Right cardiac atrium (tissue), 5 donors: Measurements from ENCODE around the gene TSHZ2. TPM values are rescaled to one million over a fixed set of nuclear protein-coding genes. Genes with fewer than 3 reads are reported as not detected.

Source experiments
- ATAC-seq, 2 donors: fragments of 200-7000 bp; cut with Tn5 transposase; one replicate each; pipeline versions ENCODE4 v1.8.0 to v1.9.1; 2020; ENCODE audit warnings: moderate library complexity in 2 of 2, mild to moderate bottlenecking in 1 of 2
- DNase-seq, 3 donors: peaks; one replicate each; pipeline ENCODE4 v3.0.0-alpha.2; 2020
- H3K27ac ChIP-seq: one replicate; pipeline ENCODE4 v1.5.1; 2013; ENCODE audit warnings: mild to moderate bottlenecking, low read length, control low read depth, moderate library complexity
- H3K27me3 ChIP-seq: one replicate; pipeline ENCODE4 v1.6.1; 2013; ENCODE audit not compliant: control insufficient read depth, insufficient read depth
- H3K4me1 ChIP-seq: one replicate; pipeline ENCODE4 v1.6.1; 2013; ENCODE audit warnings: low read length; ENCODE audit not compliant: control insufficient read depth, insufficient read depth
- H3K4me3 ChIP-seq: one replicate; pipeline ENCODE4 v1.5.1; 2013; ENCODE audit warnings: low read length, control low read depth
- H3K9me3 ChIP-seq: one replicate; pipeline ENCODE4 v1.6.1; 2013; ENCODE audit warnings: low read length; ENCODE audit not compliant: control insufficient read depth
- WGBS: extraction: QIAGEN DNeasy Blood & Tissue Kit; methylation state at CpG from one replicate; pipeline ENCODE4 v1.1.7; 2013; 5-methylcytosine and 5-hydroxymethylcytosine counted together
- intact Hi-C, 4 donors: fragments of 100-400 bp; cut with DNase I; formaldehyde crosslinking; loops; one replicate each; pipeline versions ENCODE4 v1.11.0 to v1.14.0; 2022 to 2023
- polyA plus RNA-seq: library from polyadenylated mRNA; stranded (reverse); fragments of 200-250 nt; gene quantifications from one replicate; pipeline ENCODE4 v1.2.3, GENCODE V29; 2013
- total RNA-seq, 4 donors: library from RNA; stranded (reverse); fragmentation: NEBNext Ultra II Directional; extraction: Animal tissue kit (Norgen Biotek cat#: 25700); gene quantifications; one replicate each; pipeline ENCODE4 v1.2.1, GENCODE V29; 2021
- donor health status: healthy with polysubstance abuse.
- donor health status: DM: no; HTN: yes; CAD: no.
- donor health status: DM: no; HTN: no; CAD: no.
- donor health status: DM: no; HTN: yes; CAD: no; lungs with severe emphysema.
- donor health status: DM: yes; HTN: yes; CAD: no.

The TSHZ2 gene
- total and polyA plus RNA-seq, 5 donors: 2.3 to 8.9 (median 6.9) TPM

DNA sequence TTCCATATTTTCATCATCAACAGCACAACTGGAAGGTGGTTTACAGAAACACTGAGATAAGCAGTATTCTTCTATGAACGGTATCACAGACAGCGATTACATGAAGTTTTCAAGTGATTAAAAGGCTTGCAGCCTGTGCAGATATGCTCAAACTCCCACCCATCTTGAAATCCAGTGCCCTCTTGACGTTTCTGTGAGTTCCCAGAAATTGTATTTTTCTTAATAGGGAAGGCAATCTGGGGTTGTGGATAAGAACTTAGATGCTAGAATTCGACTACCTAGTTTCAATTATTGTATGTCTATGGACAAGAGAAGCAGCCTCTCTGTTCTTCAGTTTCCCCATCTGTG is 331.2 kb downstream of the TSHZ2 start:
- Histone ChIP-seq H3K27ac (no peak overlapping the region), H3K27me3 (no peaks in the 10 kb centered on the region), H3K9me3 (no peaks in the 10 kb centered on the region), H3K4me3 (no peak overlapping the region), H3K4me1 (no peaks in the 10 kb centered on the region)
- no peak for DNase-seq
- no peak for ATAC-seq
- intact Hi-C loops: no loop called here
- 62% methylated on average over 4 of the region's 4 CpGs for WGBS

DNA sequence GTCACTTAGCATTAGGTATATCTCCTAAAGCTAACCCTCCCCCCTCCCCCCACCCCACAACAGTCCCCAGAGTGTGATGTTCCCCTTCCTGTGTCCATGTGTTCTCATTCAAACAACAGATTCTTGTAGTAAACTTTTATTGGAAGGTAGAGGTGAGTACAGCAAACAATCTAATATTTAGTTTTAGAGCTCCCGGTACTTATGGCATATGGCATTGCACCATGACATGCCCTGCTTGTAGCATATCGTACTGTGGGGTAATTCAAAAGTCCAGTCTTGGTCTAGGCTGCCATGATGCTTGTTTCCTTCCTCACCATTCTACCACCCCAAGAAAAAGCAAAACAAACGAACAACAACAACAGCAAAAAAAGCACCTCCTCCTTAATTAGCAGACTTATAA is 332.0 kb downstream of the TSHZ2 start:
- Histone ChIP-seq H3K4me3 (no peak overlapping the region), H3K27me3 (no peaks in the 10 kb centered on the region), H3K4me1 (no peaks in the 10 kb centered on the region), H3K27ac (no peak overlapping the region), H3K9me3 (no peaks in the 10 kb centered on the region)
- intact Hi-C loops: no loop called here
- ATAC-seq (no peak), DNase-seq (no peak)
- WGBS: 98% methylated on average over 3 of the region's 3 CpGs

DNA sequence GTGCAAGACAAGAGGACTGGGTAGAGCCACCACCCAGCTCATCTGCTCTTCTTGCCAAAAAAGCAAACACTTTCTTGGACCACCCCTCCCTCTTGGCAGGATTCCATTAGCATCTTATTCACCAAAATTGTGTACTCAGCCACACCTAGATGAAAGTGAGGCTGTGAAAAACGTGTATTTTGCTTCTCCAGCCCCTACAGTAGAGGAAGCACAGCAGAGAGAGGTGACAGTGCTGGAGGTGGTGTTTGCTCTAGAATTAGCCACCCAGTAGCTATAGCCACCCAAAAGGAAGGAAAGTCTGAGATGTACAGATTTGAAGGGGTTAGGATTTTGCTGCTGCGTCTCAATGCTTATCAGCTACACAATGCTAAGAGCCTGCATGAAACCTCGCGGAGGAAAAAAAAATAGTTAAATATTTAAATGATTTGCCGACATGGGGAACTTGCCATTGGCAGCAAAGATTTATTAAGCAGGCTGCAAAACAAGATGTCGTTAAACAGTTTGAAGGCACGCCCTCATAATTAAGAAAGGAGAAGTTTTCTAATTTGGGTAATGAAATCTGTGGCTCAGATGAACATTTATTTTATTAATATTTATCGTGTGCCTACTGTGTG is 334.1 kb downstream of the TSHZ2 start:
- DNase-seq: no peak
- H3K4me3 ChIP-seq: no peak overlapping the region
- no peak overlapping the region for H3K27ac ChIP-seq
- ATAC-seq: no peak
- no peaks in the 10 kb centered on the region for H3K4me1 ChIP-seq
- H3K9me3 ChIP-seq: no peaks in the 10 kb centered on the region
- WGBS: 61% methylated on average over 8 of the region's 8 CpGs
- no peaks in the 10 kb centered on the region for H3K27me3 ChIP-seq
- intact Hi-C loops: no loop called here

- intact Hi-C loops: no loop called here
- 78% methylated on average over 16 of the region's 16 CpGs for WGBS
- DNase-seq (no peak), ATAC-seq (no peak)
- Histone ChIP-seq H3K9me3 (no peaks in the 10 kb centered on the region), H3K4me3 (no peak overlapping the region), H3K4me1 (no peaks in the 10 kb centered on the region), H3K27ac (no peak overlapping the region), H3K27me3 (no peaks in the 10 kb centered on the region)
Observed at GRCh38 chr20:53307964-53308597, 335.9 kb downstream of the TSHZ2 start.

GRCh38 chr20:53309515-53309914 is 337.4 kb downstream of the TSHZ2 start:
- DNase-seq (no peak), ATAC-seq (no peak)
- no peak overlapping the region for H3K27ac ChIP-seq
- no peaks in the 10 kb centered on the region for H3K27me3 ChIP-seq
- WGBS: 85% methylated on average over 2 of the region's 2 CpGs
- no peaks in the 10 kb centered on the region for H3K4me1 ChIP-seq
- H3K9me3 ChIP-seq: no peaks in the 10 kb centered on the region
- no peak overlapping the region for H3K4me3 ChIP-seq
- intact Hi-C loops: no loop called here

DNA sequence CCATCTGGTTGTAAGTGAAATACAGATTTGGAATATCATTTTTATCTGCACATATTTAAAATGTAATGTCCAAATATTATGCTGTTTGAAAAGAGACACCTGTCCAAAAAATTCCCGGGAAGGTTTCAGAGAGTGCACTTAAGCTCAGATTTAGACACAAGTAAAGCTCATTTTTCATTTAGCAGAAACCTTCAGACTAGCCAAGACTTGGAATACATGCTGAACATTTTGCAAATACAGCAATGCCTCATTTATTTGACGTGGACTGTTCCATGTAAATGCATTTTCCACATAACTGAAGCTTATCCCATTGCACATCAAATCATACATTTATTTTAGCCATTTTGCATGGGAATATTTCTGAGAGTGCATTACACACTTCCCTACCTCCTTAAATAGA is 340.8 kb downstream of the TSHZ2 start:
- ATAC-seq (no peak), DNase-seq (no peak)
- 57% methylated on average over 2 of the region's 2 CpGs for WGBS
- Histone ChIP-seq H3K9me3 (no peaks in the 10 kb centered on the region), H3K27ac (no peak overlapping the region), H3K4me1 (no peaks in the 10 kb centered on the region), H3K27me3 (no peaks in the 10 kb centered on the region), H3K4me3 (no peak overlapping the region)
- intact Hi-C loops: no loop called here

GRCh38 chr20:53316206-53316937 is 344.2 kb downstream of the TSHZ2 start:
- Histone ChIP-seq H3K4me3 (no peak overlapping the region), H3K4me1 (no peaks in the 10 kb centered on the region), H3K27ac (no peak overlapping the region), H3K27me3 (no peaks in the 10 kb centered on the region), H3K9me3 (no peaks in the 10 kb centered on the region)
- ATAC-seq (no peak), DNase-seq (no peak)
- intact Hi-C loops: no loop called here
- 85% methylated on average over 5 of the region's 5 CpGs for WGBS

DNA sequence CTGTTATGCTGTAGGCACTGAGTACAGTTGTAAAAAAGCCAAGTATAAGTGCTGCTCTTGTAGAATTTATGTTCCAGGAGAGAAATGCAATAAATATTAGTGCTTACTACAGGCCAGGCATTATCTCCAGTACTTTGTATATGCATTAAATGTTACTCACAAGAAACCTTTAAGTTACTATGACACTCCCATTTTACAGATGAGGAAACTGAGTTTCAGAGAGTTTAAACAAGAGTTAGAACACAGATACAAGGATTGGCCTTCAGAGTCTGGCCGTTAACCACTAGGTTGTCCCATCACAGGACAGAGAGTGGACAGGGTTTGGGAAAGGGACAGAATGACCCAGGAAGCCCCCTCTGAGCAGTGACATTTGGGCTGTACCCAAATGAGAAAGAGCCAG is 347.0 kb downstream of the TSHZ2 start:
- DNase-seq: no peak
- H3K27me3 ChIP-seq: no peaks in the 10 kb centered on the region
- ATAC-seq: no peak
- 94% methylated on average over 1 of the region's 1 CpG for WGBS
- H3K9me3 ChIP-seq: no peaks in the 10 kb centered on the region
- no peaks in the 10 kb centered on the region for H3K4me1 ChIP-seq
- intact Hi-C loops: no loop called here
- no peak overlapping the region for H3K4me3 ChIP-seq
- H3K27ac ChIP-seq: no peak overlapping the region

- Histone ChIP-seq H3K27ac (no peak overlapping the region), H3K4me1 (no peaks in the 10 kb centered on the region), H3K4me3 (no peak overlapping the region), H3K9me3 (no peaks in the 10 kb centered on the region), H3K27me3 (no peaks in the 10 kb centered on the region)
- intact Hi-C loops: no loop called here
- ATAC-seq: no peak
- WGBS: 79% methylated on average over 2 of the region's 2 CpGs
- no peak for DNase-seq
Observed at GRCh38 chr20:53319716-53320115, 347.6 kb downstream of the TSHZ2 start.

DNA sequence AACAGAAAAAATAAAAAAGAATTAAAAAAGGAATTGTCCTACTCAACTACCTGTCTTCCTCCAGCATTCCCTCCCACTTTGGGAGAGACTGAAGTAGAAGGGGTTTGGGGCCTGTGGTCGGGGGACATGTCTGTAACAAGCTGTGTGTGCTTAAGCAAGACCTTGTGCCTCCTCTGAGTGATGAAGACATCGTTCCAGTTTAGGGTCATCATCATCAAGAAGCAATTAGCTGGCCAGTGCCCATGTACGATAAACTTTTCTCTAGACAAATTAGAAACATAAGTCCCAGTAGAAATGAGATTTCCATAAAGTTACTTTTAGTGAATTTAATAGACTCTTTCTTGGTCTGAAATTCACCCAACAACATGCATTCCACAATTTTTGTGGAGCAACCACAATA is 348.5 kb downstream of the TSHZ2 start:
- 86% methylated on average over 3 of the region's 3 CpGs for WGBS

DNA sequence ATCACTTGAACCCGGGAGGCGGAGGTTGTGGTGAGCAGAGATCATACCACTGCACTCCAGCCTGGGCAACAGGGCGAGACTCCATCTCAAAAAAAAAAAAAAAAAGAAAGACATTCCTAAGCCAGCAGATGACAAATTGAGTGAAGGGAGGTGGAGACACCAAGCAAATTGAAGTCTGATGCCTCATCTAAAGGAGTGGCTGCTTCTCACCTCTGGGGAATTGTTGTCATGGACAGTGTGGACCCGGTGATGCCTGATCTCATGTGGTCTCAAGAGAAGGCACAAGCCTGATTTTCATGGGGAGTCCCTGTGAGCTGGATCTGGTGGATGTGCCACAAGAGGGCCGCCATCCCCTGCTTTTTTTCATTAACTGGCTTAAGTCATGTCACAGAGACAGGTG is 349.4 kb downstream of the TSHZ2 start:
- Histone ChIP-seq H3K4me3 (no peak overlapping the region), H3K27ac (no peak overlapping the region), H3K4me1 (no peaks in the 10 kb centered on the region), H3K27me3 (no peaks in the 10 kb centered on the region), H3K9me3 (no peaks in the 10 kb centered on the region)
- ATAC-seq: no peak
- intact Hi-C loops: no loop called here
- no peak for DNase-seq
- 90% methylated on average over 5 of the region's 5 CpGs for WGBS

More for the DNA sequence above, 348.5 kb downstream of the TSHZ2 start:
- Histone ChIP-seq H3K9me3 (no peaks in the 10 kb centered on the region), H3K4me3 (no peak overlapping the region), H3K27me3 (no peaks in the 10 kb centered on the region), H3K27ac (no peak overlapping the region), H3K4me1 (no peaks in the 10 kb centered on the region)
- ATAC-seq (no peak), DNase-seq (no peak)
- intact Hi-C loops: no loop called here
